Activated naive CD4-positive, alpha-beta T cell treated with anti-CD3 and anti-CD28 coated beads, Interleukin-2, amount 50 U/mL, for 16 hours (primary cell): ENCODE data around the gene KRTAP10-1.
"Not testable (repeated sequence)": the region's sequence is repeated elsewhere in the genome, so short reads cannot be mapped to it uniquely, and the experiment has no call there.

ENCODE experiments used
- DNase-seq: peaks from one replicate; pipeline ENCODE4 v3.0.0-alpha.2; 2020

The KRTAP10-1 gene

GRCh38 chr21:44514746-44515358 lies 25.1 kb downstream of the KRTAP10-1 start:
- no peak for DNase-seq

GRCh38 chr21:44514218-44514520 lies 25.8 kb downstream of the KRTAP10-1 start:
- DNase-seq = no peak

- DNase-seq = no peak
Measured at GRCh38 chr21:44513389-44514217, 26.4 kb downstream of the KRTAP10-1 start.

GRCh38 chr21:44512496-44513388 lies 27.3 kb downstream of the KRTAP10-1 start:
- DNase-seq = no peak

GRCh38 chr21:44511938-44512275 lies 28.1 kb downstream of the KRTAP10-1 start:
- DNase-seq = no peak

- DNase-seq = no peak
Measured at GRCh38 chr21:44511219-44511937, 28.6 kb downstream of the KRTAP10-1 start.

- DNase-seq = peak; percentile 83
Measured at GRCh38 chr21:44510508-44511218, 29.3 kb downstream of the KRTAP10-1 start.

GRCh38 chr21:44510109-44510507 lies 29.9 kb downstream of the KRTAP10-1 start:
- no peak for DNase-seq

GRCh38 chr21:44509539-44509938 lies 30.5 kb downstream of the KRTAP10-1 start:
- DNase-seq = no peak

GRCh38 chr21:44508711-44509445 lies 31.1 kb downstream of the KRTAP10-1 start:
- no peak for DNase-seq

GRCh38 chr21:44508426-44508710 lies 31.6 kb downstream of the KRTAP10-1 start:
- DNase-seq = no peak

GRCh38 chr21:44507673-44508425 lies 32.1 kb downstream of the KRTAP10-1 start:
- DNase-seq = no peak

- no peak for DNase-seq
Measured at GRCh38 chr21:44506279-44507255, 33.4 kb downstream of the KRTAP10-1 start.

GRCh38 chr21:44505673-44506278 lies 34.2 kb downstream of the KRTAP10-1 start:
- no peak for DNase-seq

GRCh38 chr21:44503901-44504399 lies 36.0 kb downstream of the KRTAP10-1 start:
- no peak for DNase-seq

- not testable (repeated sequence) for DNase-seq
Measured at GRCh38 chr21:44503006-44503889, 36.7 kb downstream of the KRTAP10-1 start.

- no peak for DNase-seq
Measured at GRCh38 chr21:44502171-44502958, 37.6 kb downstream of the KRTAP10-1 start.
